Cardiac atrium fibroblast (primary cell): ENCODE measurements around the gene RWDD2A. TPM values are rescaled to one million over a fixed set of nuclear protein-coding genes. Genes with fewer than 3 reads are reported as not detected.

Experiments
- total RNA-seq: library from RNA; depleted of rRNA; stranded (reverse); fragments of >200 nt; gene quantifications from 2 replicates; pipeline ENCODE4 v1.2.3, GENCODE V29; 2015

Gene RWDD2A
- total RNA-seq, result 3.2 and 4.5 TPM in 2 replicates

DNA sequence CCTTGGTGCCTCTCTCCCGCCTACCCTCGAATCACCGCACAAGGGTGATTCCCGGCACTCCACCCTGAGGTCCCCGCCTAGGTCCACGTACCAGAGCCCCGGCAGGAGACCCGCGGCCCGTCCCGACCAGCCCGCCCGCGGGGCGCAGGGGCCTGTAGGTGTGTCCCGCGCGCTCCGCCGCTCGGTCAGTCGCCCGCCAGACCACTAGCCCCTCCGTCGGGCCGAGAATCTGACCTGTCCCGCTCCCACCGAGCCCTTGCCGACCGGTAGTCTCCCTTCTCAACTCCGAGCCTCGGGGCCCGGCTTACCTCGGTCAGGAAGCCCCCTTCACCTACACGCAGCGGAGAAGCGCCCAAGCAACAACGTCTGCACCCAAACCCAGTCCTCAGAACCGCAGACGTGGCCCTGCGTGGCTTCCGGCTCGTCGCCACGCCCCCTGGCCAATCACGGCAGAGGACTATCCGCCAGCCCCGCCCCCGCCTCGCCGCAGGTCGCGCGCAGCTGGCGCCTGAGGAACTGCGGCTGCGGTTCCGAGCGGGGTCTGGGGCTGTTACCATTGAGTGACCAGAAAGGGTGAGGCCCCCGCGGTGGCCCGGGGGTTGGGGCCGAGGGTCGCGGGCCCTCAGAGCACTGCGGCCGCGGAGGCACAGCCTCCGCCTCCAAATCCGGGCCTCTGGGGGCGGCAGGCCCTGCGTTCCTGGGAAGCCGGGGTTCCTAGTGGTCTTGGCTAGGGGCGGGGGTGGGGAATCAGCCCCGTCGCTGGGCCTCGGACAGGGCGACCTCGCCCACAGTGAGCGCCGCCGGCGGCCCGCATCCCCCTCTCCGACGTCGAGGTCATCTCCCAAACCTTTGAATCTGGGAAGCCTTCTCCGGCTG, at the start of gene RWDD2A, which contains the start of gene PGM3:
RWDD2A (plus strand) TSS at position 487 of the 876 bp plus-strand sequence. CDS start 1,095 bp downstream, outside the sequence.
PGM3 (minus strand) TSS at position 395 of the 876 bp plus-strand sequence. CDS start 2,253 bp downstream, outside the sequence.

Other genes with a start within 250 kb of the RWDD2A start
- 1.9 and 2.2 TPM in 2 replicates for gene UBE3D, start 127.5 kb upstream of the RWDD2A start, total RNA-seq
- gene DOP1A, start 125.7 kb upstream of the RWDD2A start, total RNA-seq, result 11.2 and 21.5 TPM in 2 replicates
- gene PGM3, start 92 bp upstream of the RWDD2A start, total RNA-seq, result 73.7 and 108 TPM in 2 replicates
- gene ME1, start 237.7 kb downstream of the RWDD2A start, total RNA-seq, result 12.8 and 21.7 TPM in 2 replicates